ENCODE results near the gene EEF1E1. TPM values are rescaled to one million over a fixed set of nuclear protein-coding genes. Genes with fewer than 3 reads are reported as not detected.

The EEF1E1 gene
- total and polyA plus RNA-seq, 2 donors (not counting 1 experiment from before 2014, with no cell fraction given), result 38.1 to 50.7 TPM

DNA sequence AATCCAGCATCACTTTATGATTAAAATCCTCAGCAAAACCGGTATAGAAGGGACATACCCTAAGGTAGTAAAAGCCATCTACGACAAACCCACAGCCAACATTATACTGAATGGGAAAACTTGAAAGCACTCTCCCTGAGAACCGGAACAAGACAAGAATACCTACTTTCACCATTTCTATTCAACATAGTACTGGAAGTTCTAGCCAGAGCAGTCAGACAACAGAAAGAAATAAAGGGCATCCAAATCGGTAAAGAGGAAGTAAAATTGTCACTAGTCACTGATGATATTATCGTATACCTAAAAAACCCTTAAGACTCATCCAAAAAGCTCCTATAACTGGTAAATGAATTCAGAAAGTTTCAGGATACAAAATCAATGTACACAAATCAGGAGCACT is 71.4 kb downstream of the EEF1E1 start:
- Histone ChIP-seq H4K20me1 (ENCODE audit: control insufficient read depth, extremely low read depth, insufficient read depth, low read length) (no peaks in the 10 kb centered on the region), H3K9me3 (ENCODE audit: control insufficient read depth, insufficient read depth, low read depth, low read length) (no peaks in the 10 kb centered on the region), H3K27ac (ENCODE audit: insufficient read depth, low read length) (no peak overlapping the region), H3K4me2 (ENCODE audit: extremely low read depth, insufficient read depth, low read length) (no peak overlapping the region), H3K4me1 (ENCODE audit: control insufficient read depth, extremely low read depth, insufficient read depth, low read length) (no peaks in the 10 kb centered on the region), H3K9ac (ENCODE audit: insufficient read depth, low read length) (no peak overlapping the region), H3K79me2 (ENCODE audit: control insufficient read depth, insufficient read depth, low read length) (no peaks in the 10 kb centered on the region), H3K36me3 (ENCODE audit: control insufficient read depth, insufficient read depth, low read length) (no peaks in the 10 kb centered on the region), H3K4me3 (replicated peaks in 1 of 4; ENCODE audit: control extremely low read depth in 1 of 4, insufficient read depth in 1 of 4, low read depth in 3 of 4, low read length in 4 of 4) (no peak overlapping the region), H3K27me3 (ENCODE audit: control insufficient read depth, insufficient read depth, low read length) (no peaks in the 10 kb centered on the region), H2AFZ (ENCODE audit: low read length) (no peak overlapping the region)
- TF ChIP-seq EZH2 (IDR thresholded peaks at IDR 0.05; ENCODE audit: low read length, missing control alignments), result no peak
- no peak for TF ChIP-seq CTCF (conservative IDR thresholded peaks at IDR 0.05 in 1 of 2, IDR thresholded peaks at IDR 0.05 in 1 of 2; ENCODE audit: low read depth in 1 of 2, low read length in 2 of 2)
- no peak for DNase-seq (ENCODE audit: low read depth in 2 of 2)

Other genes starting within 250 kb of the EEF1E1 start
- 253 and 349 TPM in 2 replicates for gene TXNDC5, start 191.8 kb downstream of the EEF1E1 start, total RNA-seq
- gene TXNDC5, start 191.8 kb downstream of the EEF1E1 start, polyA plus RNA-seq, result 329 and 354 TPM in 2 replicates
- gene BLOC1S5, start 38.2 kb downstream of the EEF1E1 start, total RNA-seq, result 19.3 and 20.6 TPM in 2 replicates
- gene BLOC1S5, start 38.2 kb downstream of the EEF1E1 start, polyA plus RNA-seq, result 10.1 and 10.5 TPM in 2 replicates

Measured in fibroblast of lung (primary cell).